K562 (cell line): ENCODE results near the gene FAM174C. TPM values are rescaled to one million over a fixed set of nuclear protein-coding genes. Genes with fewer than 3 reads are reported as not detected.

ENCODE experiments used
- ADNP ChIP-seq: fragments of 200-800 bp; sonication (Bioruptor generic); IDR thresholded peaks from 2 replicates; pipeline ENCODE4 v1.6.1; 2016; ENCODE audit warnings: missing genetic modification characterization, missing compliant biosample characterization
- CBFB ChIP-seq: sonication (generic); formaldehyde crosslinking; IDR thresholded peaks from 2 replicates; pipeline ENCODE4 v1.4.0; 2020; ENCODE audit warnings: mild to moderate bottlenecking, missing genetic modification reagents
- CBX8 ChIP-seq: fragments of 200-600 bp; sonication (generic); IDR thresholded peaks from 2 replicates; pipeline ENCODE4 v1.6.1; 2012; ENCODE audit warnings: borderline replicate concordance, mixed run types, low read depth, mild to moderate bottlenecking, moderate library complexity, mixed read lengths, low read length, control low read depth, inconsistent platforms; ENCODE audit not compliant: poor library complexity, severe bottlenecking; ENCODE audit errors: extremely low read depth
- CCNT2 ChIP-seq: IDR thresholded peaks from 2 replicates; pipeline ENCODE4 v1.6.1; 2011; ENCODE audit warnings: borderline replicate concordance, low read depth, mild to moderate bottlenecking, moderate library complexity, mixed read lengths, low read length; ENCODE audit not compliant: insufficient read length; ENCODE audit errors: extremely low read depth
- CHD1 ChIP-seq: fragments of 200-600 bp; sonication (generic); IDR thresholded peaks from one replicate; pipeline ENCODE4 v1.6.1; 2012; ENCODE audit warnings: mild to moderate bottlenecking, moderate library complexity, low read length, inconsistent platforms
- ERF ChIP-seq: fragments of 450-650 bp; formaldehyde crosslinking; IDR thresholded peaks from 2 replicates; pipeline ENCODE4 v1.4.0; 2020; ENCODE audit warnings: mild to moderate bottlenecking, mixed read lengths
- NELFE ChIP-seq: IDR thresholded peaks from 2 replicates; pipeline ENCODE4 v1.6.1; 2011; ENCODE audit warnings: mild to moderate bottlenecking; ENCODE audit not compliant: insufficient read depth, insufficient read length
- PML ChIP-seq: IDR thresholded peaks from 2 replicates; pipeline ENCODE4 v1.6.1; 2012; ENCODE audit warnings: low read length, inconsistent platforms
- RERE ChIP-seq: sonication (generic); formaldehyde crosslinking; IDR thresholded peaks from 2 replicates; pipeline ENCODE4 v1.8.0; 2023; ENCODE audit warnings: missing genetic modification reagents, mild to moderate bottlenecking, borderline replicate concordance
- SMAD2 ChIP-seq: fragments of 150-350 bp; IDR thresholded peaks from 2 replicates; pipeline ENCODE4 v1.6.1; 2014; ENCODE audit warnings: low read depth, mild to moderate bottlenecking, low read length
- SMAD4 ChIP-seq: fragments of 250-450 bp; sonication (Bioruptor Pico); conservative IDR thresholded peaks from 2 replicates; pipeline ENCODE4 v1.8.0; 2021; ENCODE audit warnings: inconsistent platforms, mild to moderate bottlenecking, moderate library complexity
- ZNF224 ChIP-seq: sonication (generic); formaldehyde crosslinking; IDR thresholded peaks from 2 replicates; pipeline ENCODE4 v1.8.0; 2022; ENCODE audit warnings: mild to moderate bottlenecking, missing genetic modification reagents
- ZNF717 ChIP-seq: fragments of 250-450 bp; sonication (Bioruptor Pico); IDR thresholded peaks from 2 replicates; pipeline ENCODE4 v1.5.0; 2021
- polyA plus RNA-seq, 8 experiments: library from polyadenylated mRNA; depleted of rRNA in 4 of 8; stranded (reverse) in 5 of 8; unstranded in 3 of 8; fragments of >200 nt; fragmentation: Nextera tagmentation in 2 of 8; fragmentation: Illumina TruSeq in 1 of 8; extraction: Ambion mirVana in 2 of 8; extraction: Trizol in 1 of 8; gene quantifications; 2 replicates each; pipeline versions ENCODE4 v1.2.1 to v1.2.3, GENCODE V29; 2011 to 2014; ENCODE audit warnings: inconsistent platforms in 1 of 8, missing spikeins in 1 of 8
- total RNA-seq, 7 experiments: library from RNA; depleted of rRNA in 6 of 7; stranded (reverse); fragments of >200 nt in 6 of 7; fragmentation: Illumina TruSeq in 2 of 7; extraction: Trizol in 2 of 7; gene quantifications; 2 replicates each; pipeline versions ENCODE4 v1.2.1 to v1.2.3, GENCODE V29; 2011 to 2021; ENCODE audit warnings: low replicate concordance in 1 of 7

The FAM174C gene
- total and polyA plus RNA-seq, 9 of the 15 experiments (the other 6 are each of a cell fraction or from before 2014, with no cell fraction given): 0.66 to 89.6 (median 20.3) TPM

- TF ChIP-seq RERE (CRISPR knock-in tag): no peak
- no peak for TF ChIP-seq NELFE
- TF ChIP-seq CHD1: no peak
- no peak for TF ChIP-seq ADNP (tag)
- TF ChIP-seq ZNF224 (CRISPR knock-in tag): no peak
- no peak for TF ChIP-seq PML
- TF ChIP-seq CCNT2: peak; percentile 95
- peak; percentile 56; the same call in 1 of the 2 replicates for TF ChIP-seq ERF (CRISPR knock-in tag)
- TF ChIP-seq CBFB (CRISPR knock-in tag): peak; percentile 43; the same call in 1 of the 2 replicates
- no peak for TF ChIP-seq ZNF717
- no peak for TF ChIP-seq CBX8
- peak; percentile 80 for TF ChIP-seq SMAD4
- no peak for TF ChIP-seq SMAD2
Measured at GRCh38 chr19:1239796-1240737, 35.3 kb upstream of the FAM174C start (continued).
